HFF-Myc (cell line): Measurements from ENCODE around the gene SLC9B2.

ENCODE experiments used
- DNase-seq: peaks from one replicate; pipeline ENCODE4 v3.0.0-alpha.2; 2011; ENCODE audit warnings: low read depth; ENCODE audit errors: extremely low read depth
- H3K4me3 ChIP-seq: replicated peaks from 2 replicates; pipeline ENCODE4 v1.5.1; 2011; ENCODE audit warnings: low read depth, mild to moderate bottlenecking, control low read depth, low read length
- TF ChIP-seq, protein P1 (sequence below): IDR thresholded peaks from 2 replicates; pipeline ENCODE4 v1.5.1; 2012; ENCODE audit warnings: mild to moderate bottlenecking, low read depth, low read length, control low read depth; ENCODE audit errors: missing control alignments

Gene SLC9B2

DNA sequence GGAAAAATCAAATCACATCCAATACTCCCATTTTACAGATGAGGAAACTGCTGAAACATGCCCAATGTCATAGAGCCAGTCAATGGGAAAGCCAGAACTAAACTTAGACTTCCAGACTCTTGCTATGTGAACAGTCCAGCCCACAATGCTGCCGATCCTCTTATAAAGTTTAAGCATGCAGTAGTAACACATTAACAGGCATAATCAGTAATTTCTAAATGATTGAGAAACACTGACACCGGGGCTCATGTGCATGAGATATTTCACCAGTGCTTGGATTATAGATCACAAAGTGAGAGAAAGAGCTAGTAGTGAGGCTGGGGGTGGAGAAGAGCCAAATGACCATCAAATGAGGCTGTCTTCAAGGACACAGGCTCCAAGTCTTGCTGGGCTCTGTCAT is 20.6 kb upstream of the SLC9B2 start:
- TF ChIP-seq, protein P1, sequence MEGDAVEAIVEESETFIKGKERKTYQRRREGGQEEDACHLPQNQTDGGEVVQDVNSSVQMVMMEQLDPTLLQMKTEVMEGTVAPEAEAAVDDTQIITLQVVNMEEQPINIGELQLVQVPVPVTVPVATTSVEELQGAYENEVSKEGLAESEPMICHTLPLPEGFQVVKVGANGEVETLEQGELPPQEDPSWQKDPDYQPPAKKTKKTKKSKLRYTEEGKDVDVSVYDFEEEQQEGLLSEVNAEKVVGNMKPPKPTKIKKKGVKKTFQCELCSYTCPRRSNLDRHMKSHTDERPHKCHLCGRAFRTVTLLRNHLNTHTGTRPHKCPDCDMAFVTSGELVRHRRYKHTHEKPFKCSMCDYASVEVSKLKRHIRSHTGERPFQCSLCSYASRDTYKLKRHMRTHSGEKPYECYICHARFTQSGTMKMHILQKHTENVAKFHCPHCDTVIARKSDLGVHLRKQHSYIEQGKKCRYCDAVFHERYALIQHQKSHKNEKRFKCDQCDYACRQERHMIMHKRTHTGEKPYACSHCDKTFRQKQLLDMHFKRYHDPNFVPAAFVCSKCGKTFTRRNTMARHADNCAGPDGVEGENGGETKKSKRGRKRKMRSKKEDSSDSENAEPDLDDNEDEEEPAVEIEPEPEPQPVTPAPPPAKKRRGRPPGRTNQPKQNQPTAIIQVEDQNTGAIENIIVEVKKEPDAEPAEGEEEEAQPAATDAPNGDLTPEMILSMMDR: no peak
- no peak for DNase-seq

DNA sequence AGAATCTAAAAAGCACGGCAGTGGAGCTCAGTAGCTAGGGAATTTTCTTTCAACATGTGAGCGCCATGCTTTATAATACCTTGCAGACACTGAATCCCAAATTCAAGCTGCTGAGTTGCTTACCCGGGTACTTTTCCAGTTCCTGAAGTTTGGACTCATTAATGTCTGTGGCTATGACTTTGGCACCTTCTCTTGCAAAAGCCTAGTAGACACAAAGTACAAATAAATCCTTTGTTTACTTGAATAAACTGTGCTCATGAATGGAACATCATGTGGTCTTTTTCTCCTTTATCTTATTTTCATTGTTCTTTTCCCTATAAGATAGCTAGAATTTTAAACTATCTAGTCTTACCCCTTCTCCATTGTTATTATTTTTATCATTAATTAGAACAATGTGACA is 18.5 kb upstream of the SLC9B2 start:
- no peak for DNase-seq
- TF ChIP-seq, protein P1: no peak
- H3K4me3 ChIP-seq: no peak overlapping the region

More for the DNA sequence above, 20.6 kb upstream of the SLC9B2 start:
- H3K4me3 ChIP-seq: no peak overlapping the region

DNA sequence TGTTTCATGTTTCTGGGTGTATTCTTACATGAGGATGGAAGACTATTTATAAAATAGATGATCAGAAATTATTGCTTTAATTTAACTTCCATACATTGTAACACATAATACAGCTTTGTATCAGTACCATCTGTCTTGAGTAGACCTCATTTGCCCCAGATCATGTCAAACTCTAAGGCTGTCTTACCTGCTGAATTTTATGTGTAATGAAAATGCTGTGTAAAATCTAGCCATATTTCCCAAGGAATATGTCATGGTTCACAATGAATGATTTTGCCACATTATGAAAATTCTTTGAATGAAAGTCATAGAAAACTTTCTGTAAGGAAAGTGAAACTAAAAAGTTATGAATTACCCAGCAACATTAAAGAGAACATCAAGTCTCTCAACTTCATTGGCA is 15.7 kb upstream of the SLC9B2 start:
- DNase-seq: no peak
- TF ChIP-seq, protein P1: no peak
- H3K4me3 ChIP-seq: no peak overlapping the region

DNA sequence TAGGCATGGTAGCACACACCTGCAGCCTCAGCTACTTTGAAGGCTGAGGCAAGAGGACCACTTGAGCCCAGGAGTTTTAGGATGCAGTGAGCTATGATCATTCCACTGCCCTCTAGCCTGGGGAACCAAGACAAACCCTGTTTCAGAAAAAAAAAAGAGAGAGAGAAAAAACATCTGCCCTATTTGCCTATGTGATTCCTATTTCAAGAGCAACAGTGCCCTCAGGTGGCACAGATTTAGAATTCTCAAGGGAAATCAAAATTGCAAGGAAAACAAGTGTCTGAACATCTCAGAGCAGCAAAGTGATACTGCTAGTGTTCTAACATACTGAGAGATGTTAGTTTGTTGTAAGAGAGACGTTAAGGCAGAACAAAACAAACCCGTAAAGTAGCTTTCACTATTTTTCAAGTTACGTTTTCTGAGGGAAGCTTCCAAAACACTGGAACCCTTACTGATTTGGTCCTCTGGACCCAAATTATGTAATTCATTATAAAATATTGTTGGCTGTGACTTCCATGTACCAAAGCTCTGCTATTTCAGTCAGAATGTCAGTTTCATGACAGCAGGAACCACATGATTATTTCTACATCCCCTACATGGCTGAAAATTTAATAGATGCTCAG is 15.2 kb upstream of the SLC9B2 start:
- no peak overlapping the region for H3K4me3 ChIP-seq
- DNase-seq: no peak
- TF ChIP-seq, protein P1: peak; percentile 52

DNA sequence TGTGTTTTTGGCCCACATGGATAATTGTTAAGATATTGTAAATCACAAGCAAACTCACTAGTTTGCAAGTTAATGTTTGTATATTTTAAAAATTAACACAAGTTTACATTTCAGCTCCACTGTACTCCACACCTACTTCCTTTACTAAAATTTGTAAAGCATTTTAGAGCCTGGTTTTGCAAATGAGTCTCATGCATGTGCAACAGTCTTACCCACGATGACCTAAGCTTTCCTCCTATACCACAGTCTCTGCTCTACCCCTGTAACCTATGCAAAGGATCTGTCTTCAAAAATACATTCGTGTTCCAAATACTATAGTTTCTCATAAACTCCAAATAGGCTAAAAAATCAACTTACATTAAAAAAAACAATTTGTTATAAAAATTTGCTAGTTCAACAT is 12.9 kb upstream of the SLC9B2 start:
- DNase-seq: no peak
- TF ChIP-seq, protein P1: no peak
- no peak overlapping the region for H3K4me3 ChIP-seq

DNA sequence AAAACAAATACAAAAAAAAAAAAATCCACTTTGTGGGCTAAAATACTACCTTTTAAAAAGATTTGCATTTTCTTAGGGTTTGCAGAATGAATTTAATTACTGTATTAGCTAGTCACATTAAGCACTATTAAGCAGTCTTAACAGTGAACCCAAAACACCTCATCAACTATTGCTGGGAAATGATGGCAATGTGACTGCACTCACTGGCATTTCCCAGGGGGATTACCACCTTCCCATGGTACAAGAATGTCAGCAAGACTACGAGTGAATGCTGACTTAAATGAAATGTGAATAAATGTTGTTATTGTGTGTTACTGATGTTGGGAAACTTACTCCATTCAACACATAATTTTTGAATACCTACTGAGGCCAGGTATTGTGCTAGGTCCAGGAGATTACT is 10.0 kb upstream of the SLC9B2 start:
- no peak for DNase-seq
- no peak overlapping the region for H3K4me3 ChIP-seq
- TF ChIP-seq, protein P1: no peak
